Parathyroid adenoma (tissue), 2 donors: ENCODE data around the gene ALG12.

Source experiments
- H2AFZ ChIP-seq: fragments of 300-600 bp; sonication (generic); one replicate; pipeline ENCODE4 v1.7.0; 2017; ENCODE audit warnings: antibody characterized with exemption, mild to moderate bottlenecking
- H3K27ac ChIP-seq: fragments of 300-600 bp; sonication (generic); one replicate; pipeline ENCODE4 v1.7.0; 2017
- H3K27me3 ChIP-seq: fragments of 300-600 bp; sonication (generic); one replicate; pipeline ENCODE4 v1.7.0; 2017; ENCODE audit warnings: low read length; ENCODE audit not compliant: control insufficient read depth, insufficient read depth
- H3K36me3 ChIP-seq: fragments of 300-600 bp; sonication (generic); one replicate; pipeline ENCODE4 v1.7.0; 2017; ENCODE audit warnings: low read length; ENCODE audit not compliant: control insufficient read depth, insufficient read depth
- H3K4me1 ChIP-seq: fragments of 300-600 bp; sonication (generic); one replicate; pipeline ENCODE4 v1.7.0; 2017; ENCODE audit warnings: control low read depth
- H3K4me2 ChIP-seq: fragments of 300-600 bp; sonication (generic); one replicate; pipeline ENCODE4 v1.7.0; 2017; ENCODE audit warnings: low read length
- H3K4me3 ChIP-seq: fragments of 300-600 bp; sonication (generic); one replicate; pipeline ENCODE4 v1.7.0; 2017; ENCODE audit warnings: low read depth, low read length
- H3K79me2 ChIP-seq: fragments of 300-600 bp; sonication (generic); one replicate; pipeline ENCODE4 v1.7.0; 2017; ENCODE audit warnings: control low read depth
- H3K9ac ChIP-seq: fragments of 300-600 bp; sonication (generic); one replicate; pipeline ENCODE4 v1.7.0; 2017; ENCODE audit warnings: mild to moderate bottlenecking
- H3K9me3 ChIP-seq: fragments of 300-600 bp; sonication (generic); one replicate; pipeline ENCODE4 v1.7.0; 2017; ENCODE audit warnings: low read length; ENCODE audit not compliant: control insufficient read depth
- TF ChIP-seq, protein P1 (sequence below): fragments of 300-600 bp; sonication (generic); IDR thresholded peaks from one replicate; pipeline ENCODE4 v1.7.0; 2017; ENCODE audit warnings: antibody characterized with exemption, mild to moderate bottlenecking
- donor health status: primary hyperparathyroidism.

Gene ALG12

DNA sequence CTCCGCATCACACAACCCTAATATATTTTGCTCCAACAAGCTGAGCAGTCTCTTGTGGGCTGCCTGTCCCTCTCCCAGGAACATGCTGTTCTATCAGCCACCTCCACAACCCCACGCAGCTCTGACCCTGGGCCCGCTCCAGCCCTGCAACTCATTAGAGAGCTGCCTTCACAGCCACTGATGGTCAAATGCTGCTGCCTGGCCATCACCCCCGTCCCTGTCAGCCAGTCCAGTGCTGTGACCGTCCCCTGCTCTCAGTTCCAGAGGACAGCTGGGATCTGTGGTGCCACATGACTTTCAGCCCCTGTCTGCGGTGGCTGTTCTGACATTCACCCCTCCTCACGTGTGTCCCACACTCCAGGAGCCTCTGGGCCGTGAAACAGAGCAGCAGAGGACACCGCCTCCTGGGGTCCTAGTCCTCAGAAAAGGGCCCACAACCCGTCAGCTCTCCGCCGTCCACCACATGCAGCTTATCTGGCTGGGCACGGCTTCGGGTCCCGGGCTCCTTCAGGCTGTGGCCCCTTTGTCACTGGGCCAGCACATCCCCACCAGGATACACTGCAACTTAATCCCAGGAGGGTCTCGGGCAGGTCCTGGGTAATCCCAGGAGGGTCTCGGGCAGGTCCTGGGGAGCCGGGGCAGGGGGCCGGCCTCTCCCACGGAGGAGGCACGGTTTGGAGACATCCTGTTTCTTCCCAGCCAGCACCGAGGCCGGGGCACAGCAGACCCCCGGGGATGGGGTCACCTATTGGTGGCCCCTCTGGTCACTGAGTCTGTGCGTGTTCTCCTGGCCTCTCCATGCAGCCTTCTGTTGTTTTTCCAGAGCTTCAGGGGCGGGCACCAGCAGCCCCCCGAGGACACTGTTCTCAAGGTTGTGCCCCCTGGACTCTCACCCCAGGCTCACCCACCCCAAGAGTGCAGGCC, 15.3 kb upstream of the ALG12 start:
- Histone ChIP-seq H3K79me2 (no peaks in the 10 kb centered on the region), H3K4me3 (no peak overlapping the region), H3K4me2 (no peak overlapping the region), H3K27me3 (no peaks in the 10 kb centered on the region), H3K9ac (no peak overlapping the region), H3K36me3 (no peaks in the 10 kb centered on the region), H2AFZ (no peak overlapping the region), H3K4me1 (peaks cover 5% of the 10 kb centered on the region), H3K9me3 (no peaks in the 10 kb centered on the region), H3K27ac (peak overlapping the region; percentile 71)
- TF ChIP-seq, protein P1, sequence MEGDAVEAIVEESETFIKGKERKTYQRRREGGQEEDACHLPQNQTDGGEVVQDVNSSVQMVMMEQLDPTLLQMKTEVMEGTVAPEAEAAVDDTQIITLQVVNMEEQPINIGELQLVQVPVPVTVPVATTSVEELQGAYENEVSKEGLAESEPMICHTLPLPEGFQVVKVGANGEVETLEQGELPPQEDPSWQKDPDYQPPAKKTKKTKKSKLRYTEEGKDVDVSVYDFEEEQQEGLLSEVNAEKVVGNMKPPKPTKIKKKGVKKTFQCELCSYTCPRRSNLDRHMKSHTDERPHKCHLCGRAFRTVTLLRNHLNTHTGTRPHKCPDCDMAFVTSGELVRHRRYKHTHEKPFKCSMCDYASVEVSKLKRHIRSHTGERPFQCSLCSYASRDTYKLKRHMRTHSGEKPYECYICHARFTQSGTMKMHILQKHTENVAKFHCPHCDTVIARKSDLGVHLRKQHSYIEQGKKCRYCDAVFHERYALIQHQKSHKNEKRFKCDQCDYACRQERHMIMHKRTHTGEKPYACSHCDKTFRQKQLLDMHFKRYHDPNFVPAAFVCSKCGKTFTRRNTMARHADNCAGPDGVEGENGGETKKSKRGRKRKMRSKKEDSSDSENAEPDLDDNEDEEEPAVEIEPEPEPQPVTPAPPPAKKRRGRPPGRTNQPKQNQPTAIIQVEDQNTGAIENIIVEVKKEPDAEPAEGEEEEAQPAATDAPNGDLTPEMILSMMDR: no peak

DNA sequence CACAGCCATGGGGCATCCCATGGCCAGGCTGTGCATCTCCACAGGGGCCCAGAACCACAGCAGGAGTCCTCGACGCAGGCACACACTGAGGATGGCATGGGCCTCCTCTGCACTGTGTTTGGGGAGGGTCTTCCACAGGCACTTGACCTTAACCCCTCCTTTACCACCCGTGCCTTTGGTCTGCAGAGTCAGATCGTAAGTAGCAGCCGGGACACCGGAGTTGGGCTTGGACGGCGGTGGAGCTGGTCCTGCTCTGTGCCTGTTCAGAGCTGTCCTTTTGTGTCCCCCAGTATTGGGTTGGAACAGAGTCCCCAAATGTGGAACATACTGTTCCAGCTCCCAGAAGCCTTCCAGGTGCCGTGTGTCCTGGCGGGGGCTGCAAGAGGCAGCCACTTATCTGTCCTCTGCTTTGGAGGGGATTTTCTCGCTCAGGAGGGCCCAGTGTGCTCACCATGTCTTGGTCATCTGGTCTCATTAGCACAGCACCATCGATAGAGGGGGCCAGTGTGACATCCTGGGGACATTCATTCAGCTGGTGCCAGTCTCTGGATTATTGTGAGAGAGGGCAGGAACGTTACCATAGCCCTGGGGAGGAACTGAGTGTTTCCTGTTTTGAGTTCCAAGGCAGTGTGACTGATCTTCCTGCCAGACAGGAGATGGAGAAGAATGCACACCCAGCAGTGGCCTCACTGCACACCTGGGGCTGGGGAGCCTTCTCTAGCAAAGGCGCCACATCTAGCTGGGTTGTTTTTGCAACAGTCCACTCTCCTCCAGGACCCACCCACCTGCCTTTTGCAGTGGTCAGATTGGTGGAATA, 12.6 kb upstream of the ALG12 start:
- Histone ChIP-seq H3K36me3 (no peaks in the 10 kb centered on the region), H3K79me2 (no peaks in the 10 kb centered on the region), H3K9me3 (no peaks in the 10 kb centered on the region), H3K4me1 (no peaks in the 10 kb centered on the region), H3K4me2 (no peak overlapping the region), H3K9ac (no peak overlapping the region), H3K27me3 (no peaks in the 10 kb centered on the region), H3K27ac (no peak overlapping the region), H2AFZ (no peak overlapping the region), H3K4me3 (no peak overlapping the region)
- TF ChIP-seq, protein P1: peak; percentile 59

DNA sequence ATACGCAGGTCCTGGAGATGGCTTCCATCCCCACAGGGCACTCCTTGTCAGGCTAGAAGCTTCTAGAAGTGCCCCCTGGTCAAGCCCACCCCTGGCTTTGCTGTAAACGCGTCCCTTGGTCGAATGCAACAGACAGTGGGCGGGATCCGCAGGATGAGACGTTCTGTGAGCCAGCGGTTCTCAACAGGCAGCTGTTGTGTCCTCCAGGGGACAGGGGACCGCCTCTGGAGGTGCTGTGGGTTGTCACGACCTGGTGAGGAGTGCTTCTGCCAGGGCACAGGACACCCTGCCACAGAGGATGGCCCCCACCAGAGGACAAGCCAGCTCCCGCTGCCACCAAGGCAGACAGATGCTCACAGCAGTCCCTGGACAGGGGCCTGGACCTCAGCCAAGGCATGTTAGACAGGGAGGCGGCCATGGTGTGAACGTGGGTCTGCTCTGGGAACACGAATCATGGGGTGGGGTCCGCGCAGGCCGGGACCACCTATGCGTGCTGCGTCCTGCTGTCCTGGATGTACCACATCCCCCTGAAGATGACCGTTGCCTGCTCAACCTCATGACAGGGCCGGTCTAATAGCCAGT, 11.8 kb upstream of the ALG12 start:
- TF ChIP-seq, protein P1: no peak
- H3K9ac ChIP-seq: no peak overlapping the region

DNA sequence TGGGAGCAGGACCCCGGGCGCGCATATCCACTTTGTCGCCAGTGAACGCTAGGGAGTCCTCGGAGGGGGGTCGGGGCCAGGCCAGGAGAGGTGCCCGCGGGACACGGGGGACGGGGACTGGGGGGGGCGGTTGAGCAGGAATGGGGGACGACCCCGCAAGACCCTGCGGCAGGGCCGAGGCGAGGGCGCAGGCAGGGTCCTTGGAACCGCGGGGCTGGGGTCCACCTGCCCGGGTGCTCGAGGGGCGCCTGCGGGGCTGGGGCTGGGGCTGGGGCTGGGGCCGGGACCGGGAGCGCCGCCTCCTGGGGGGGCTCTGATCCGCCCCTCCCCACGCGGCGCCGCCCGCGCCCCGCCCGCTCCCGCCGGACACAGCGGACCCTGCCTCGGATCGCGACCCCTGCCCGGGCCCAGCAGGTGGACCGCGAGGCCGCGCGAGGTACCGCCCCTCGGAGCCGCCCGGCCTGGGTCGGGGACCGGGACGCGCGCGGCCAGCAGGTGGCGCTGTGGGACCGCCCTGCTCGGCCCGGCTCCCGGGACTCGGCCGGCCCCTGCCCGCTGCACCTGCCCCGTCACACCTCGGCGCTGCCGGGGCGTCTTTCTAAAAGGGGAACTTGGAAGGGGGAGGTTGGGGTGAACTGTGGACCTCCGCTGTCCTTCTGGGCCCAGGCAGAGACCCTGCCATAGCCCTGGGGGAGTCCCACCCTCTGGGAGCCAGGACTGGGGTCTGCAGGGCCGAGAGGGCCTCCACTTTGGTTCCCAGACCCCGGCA, 11.2 kb upstream of the ALG12 start:
- H3K9ac ChIP-seq: no peak overlapping the region
- H3K27me3 ChIP-seq: no peaks in the 10 kb centered on the region
- H3K79me2 ChIP-seq: no peaks in the 10 kb centered on the region
- no peaks in the 10 kb centered on the region for H3K9me3 ChIP-seq
- no peak overlapping the region for H2AFZ ChIP-seq
- no peak overlapping the region for H3K4me3 ChIP-seq
- peak overlapping the region; percentile 59 for H3K4me2 ChIP-seq
- H3K36me3 ChIP-seq: no peaks in the 10 kb centered on the region
- H3K4me1 ChIP-seq: no peaks in the 10 kb centered on the region
- TF ChIP-seq, protein P1: peak; percentile 49
- H3K27ac ChIP-seq: no peak overlapping the region

More for the DNA sequence above, 11.8 kb upstream of the ALG12 start:
- Histone ChIP-seq H3K9me3 (no peaks in the 10 kb centered on the region), H3K4me1 (no peaks in the 10 kb centered on the region), H3K79me2 (no peaks in the 10 kb centered on the region), H3K27ac (no peak overlapping the region), H3K4me2 (peak overlapping the region; percentile 59), H3K4me3 (no peak overlapping the region), H2AFZ (no peak overlapping the region), H3K36me3 (no peaks in the 10 kb centered on the region), H3K27me3 (no peaks in the 10 kb centered on the region)
